ENCODE data around the gene FAM47E.

Gene FAM47E

GRCh38 chr4:76208005-76208765, 43.3 kb upstream of the FAM47E start:
- DNase-seq (ENCODE audit: low spot score): no peak
- TF ChIP-seq CTCF (IDR thresholded peaks at IDR 0.05; ENCODE audit: extremely low read depth, missing control alignments): no peak

DNA sequence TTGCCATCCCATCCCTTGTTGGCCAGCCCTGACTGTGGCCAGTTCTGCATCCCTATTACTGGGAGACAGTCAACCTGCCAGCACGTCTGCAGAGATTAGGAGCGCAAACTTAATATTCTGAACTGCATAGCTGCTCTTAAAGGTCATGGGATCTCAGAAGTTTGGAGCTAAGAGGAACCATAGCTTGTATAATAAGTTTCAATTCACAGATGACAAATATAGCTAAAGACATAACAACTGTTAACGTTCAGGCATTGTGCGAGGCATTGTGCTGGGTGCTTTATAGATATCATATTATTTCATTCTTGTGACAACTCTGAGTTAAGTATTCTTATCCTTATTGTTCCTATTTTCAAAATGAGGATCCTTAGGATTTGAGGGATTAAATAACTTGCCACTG, 41.6 kb upstream of the FAM47E start:
- no peak for DNase-seq (ENCODE audit: low spot score)
- TF ChIP-seq CTCF (IDR thresholded peaks at IDR 0.05; ENCODE audit: extremely low read depth, missing control alignments): no peak

DNA sequence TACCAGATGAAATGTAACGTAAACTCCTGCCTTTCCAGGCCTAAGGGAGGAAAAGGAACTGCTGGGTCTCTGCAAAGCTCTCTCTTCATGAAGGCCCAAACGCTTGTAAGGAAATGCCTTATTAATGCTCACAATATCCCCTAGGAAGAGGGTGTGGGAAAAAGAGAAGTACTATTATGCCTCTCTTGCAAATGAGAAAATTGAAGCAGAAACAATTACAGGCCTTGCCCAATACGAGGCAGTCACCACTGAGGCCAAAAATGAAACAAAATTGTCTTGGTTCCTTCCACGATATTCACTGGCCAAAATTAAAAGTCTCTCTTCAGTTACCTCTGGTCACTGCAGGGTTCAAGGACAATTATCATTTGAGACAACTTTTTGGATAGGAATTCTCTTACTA, 41.1 kb upstream of the FAM47E start:
- no peak for DNase-seq (ENCODE audit: low spot score)

GRCh38 chr4:76211769-76212708, 39.5 kb upstream of the FAM47E start:
- TF ChIP-seq CTCF (IDR thresholded peaks at IDR 0.05; ENCODE audit: extremely low read depth, missing control alignments): no peak

More for the DNA sequence above, 41.1 kb upstream of the FAM47E start:
- no peak for TF ChIP-seq CTCF (IDR thresholded peaks at IDR 0.05; ENCODE audit: extremely low read depth, missing control alignments)

DNA sequence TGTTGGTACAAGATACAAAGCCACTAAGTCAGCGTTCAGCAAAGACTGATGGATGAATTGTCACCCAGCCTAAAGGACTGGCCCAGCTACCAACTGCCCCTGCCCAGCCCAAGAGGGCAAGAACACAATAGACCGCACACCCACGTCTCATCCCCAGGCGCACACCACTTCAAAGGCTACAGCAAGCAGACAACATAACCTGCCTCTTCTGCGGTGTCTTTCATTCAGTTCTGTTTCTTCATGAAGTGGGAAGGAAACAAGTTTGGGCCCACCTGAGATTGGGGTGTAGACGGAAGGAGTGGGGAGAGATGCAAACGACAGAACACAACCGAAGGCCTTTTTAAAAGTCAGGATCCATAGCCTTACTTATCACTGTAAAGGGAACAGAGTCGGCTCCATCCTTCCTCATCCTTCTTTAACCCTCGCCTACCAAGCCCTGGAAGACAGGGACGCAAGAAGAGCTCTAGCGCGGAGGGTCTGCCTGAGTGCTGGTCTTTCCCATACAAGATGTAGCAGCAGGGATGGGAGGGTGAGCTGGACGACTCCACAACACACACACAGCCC, 38.6 kb upstream of the FAM47E start:
- no peak for TF ChIP-seq CTCF (IDR thresholded peaks at IDR 0.05; ENCODE audit: extremely low read depth, missing control alignments)
- no peak for DNase-seq (ENCODE audit: low spot score)

More at GRCh38 chr4:76211769-76212708, 39.5 kb upstream of the FAM47E start:
- no peak for DNase-seq (ENCODE audit: low spot score)

DNA sequence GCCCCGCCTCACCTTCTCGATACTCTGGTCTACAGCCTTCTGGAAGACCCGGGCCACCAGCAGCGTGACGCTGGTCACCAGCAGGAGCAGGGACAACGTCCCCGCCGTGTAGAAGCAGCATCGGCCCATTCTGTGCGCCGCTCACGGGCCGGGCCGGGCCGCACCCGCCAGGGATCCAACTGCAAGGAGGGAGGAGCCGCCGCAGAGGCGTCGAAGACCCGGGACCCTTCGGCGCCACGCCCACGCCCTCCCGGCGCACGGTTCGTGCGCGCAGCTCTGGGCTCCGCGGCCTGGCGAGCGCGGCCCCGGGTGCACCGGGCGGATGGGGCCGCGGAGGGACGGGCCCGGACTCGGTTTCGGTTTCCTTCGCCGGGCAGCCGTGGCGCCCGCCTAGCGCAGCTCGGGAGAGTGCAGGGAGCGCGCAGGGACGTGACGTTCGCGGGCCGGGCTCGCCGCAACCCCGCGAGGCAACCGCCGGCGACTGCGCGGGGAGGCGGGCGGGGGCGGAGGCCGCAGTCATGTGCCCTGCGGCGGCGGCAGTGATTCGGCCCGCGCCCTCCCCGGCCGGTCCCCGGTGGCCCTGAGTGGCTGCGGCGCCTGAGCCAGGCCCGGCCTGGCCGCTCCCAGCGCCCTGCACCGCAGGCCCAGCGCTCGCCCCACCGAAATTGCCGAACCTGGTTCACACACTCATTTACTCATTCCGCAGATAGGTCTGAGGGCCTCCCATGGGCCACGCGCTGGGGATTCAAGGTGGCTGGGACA, 37.9 kb upstream of the FAM47E start, which contains the start of gene SCARB2:
Gene SCARB2, minus strand, starts transcription at position 410 of the 762 bp plus-strand sequence. Its CDS starts 281 bp downstream, at position 129.
- TF ChIP-seq CTCF (IDR thresholded peaks at IDR 0.05; ENCODE audit: extremely low read depth, missing control alignments): no peak
- peak; percentile 91 for DNase-seq (ENCODE audit: low spot score)

All from GM20000 (cell line).